ENCODE data around the gene C19orf25. TPM values are rescaled to one million over a fixed set of nuclear protein-coding genes. Genes with fewer than 3 reads are reported as not detected.

C19orf25 gene
- total and polyA plus RNA-seq, 9 of the 15 experiments (the other 6 are each of a cell fraction or from before 2014, with no cell fraction given): 0.79 to 96.0 (median 36.1) TPM

GRCh38 chr19:1445185-1445931, 33.7 kb downstream of the C19orf25 start (continued):
- no peak for TF ChIP-seq GTF3C2 (IDR thresholded peaks at IDR 0.05; ENCODE audit: borderline replicate concordance, extremely low read depth, insufficient read length)
- no peak for TF ChIP-seq SAFB2 (IDR thresholded peaks at IDR 0.05; ENCODE audit: borderline replicate concordance, low read depth, low read length, severe bottlenecking)
- no peak for TF ChIP-seq JUND (IDR thresholded peaks at IDR 0.05; ENCODE audit: borderline replicate concordance, low read depth, low read length)
- no peak; the same call in 2 of the 3 replicates for TF ChIP-seq JUND (tag; IDR thresholded peaks at IDR 0.05; ENCODE audit: borderline replicate concordance, low read depth, low read length)
- no peak for TF ChIP-seq LCOR (CRISPR knock-in tag; IDR thresholded peaks at IDR 0.05)
- TF ChIP-seq CBFB (CRISPR knock-in tag; IDR thresholded peaks at IDR 0.05): no peak
- peak; percentile 6 for TF ChIP-seq TBP (optimal IDR thresholded peaks at IDR 0.05; ENCODE audit: low read depth, low read length)
- no peak for TF ChIP-seq ZNF253 (CRISPR knock-in tag; conservative IDR thresholded peaks at IDR 0.05)
- no peak for TF ChIP-seq RBBP5 (IDR thresholded peaks at IDR 0.05; ENCODE audit: borderline replicate concordance, insufficient read depth, low read length, poor library complexity, severe bottlenecking)
- TF ChIP-seq ZNF511 (CRISPR knock-in tag; IDR thresholded peaks at IDR 0.05): no peak; the same call in 1 of the 2 replicates
- TF ChIP-seq FOXA1 (IDR thresholded peaks at IDR 0.05; ENCODE audit: borderline replicate concordance): no peak
- TF ChIP-seq E4F1 (CRISPR knock-in tag; IDR thresholded peaks at IDR 0.05; ENCODE audit: borderline replicate concordance): no peak
- TF ChIP-seq LEF1 (IDR thresholded peaks at IDR 0.05): no peak
- no peak for TF ChIP-seq ZZZ3 (IDR thresholded peaks at IDR 0.05)
- no peak for TF ChIP-seq HMBOX1 (IDR thresholded peaks at IDR 0.05)
- no peak for TF ChIP-seq PREB (CRISPR knock-in tag; IDR thresholded peaks at IDR 0.05)

All from K562 (cell line).